Activated B cell treated with CpG ODN at 0.5 μM for 24 hours (primary cell): ENCODE data around the gene SLX9. TPM values are rescaled to one million over a fixed set of nuclear protein-coding genes. Genes with fewer than 3 reads are reported as not detected.

Experiments
- ATAC-seq: fragments of 200-7000 bp; cut with Tn5 transposase; one replicate; pipeline ENCODE4 v1.10.0; 2021; ENCODE audit warnings: low read depth, mild to moderate bottlenecking, moderate library complexity
- CTCF ChIA-PET: fragments of 350-600 bp; sonication (Branson Sonifier 250); formaldehyde crosslinking; loops from one replicate; lab custom pipeline; 2021; ENCODE audit warnings: antibody characterized with exemption; lab: Charles Lee
- POLR2A ChIA-PET: fragments of 350-600 bp; sonication (Branson Sonifier 250); formaldehyde crosslinking; loops from one replicate; lab custom pipeline; 2021; ENCODE audit warnings: antibody characterized with exemption; lab: Charles Lee
- DNase-seq: peaks from one replicate; pipeline ENCODE4 v3.0.0; 2022
- H3K27ac Mint-ChIP-seq: one replicate; pipeline ENCODE4 v1.8.0; 2020; ENCODE audit warnings: mixed read lengths
- H3K27me3 Mint-ChIP-seq: one replicate; pipeline ENCODE4 v1.8.0; 2021; ENCODE audit warnings: mixed read lengths
- H3K36me3 Mint-ChIP-seq: one replicate; pipeline ENCODE4 v1.8.0; 2021; ENCODE audit warnings: low read depth, mixed read lengths
- H3K4me1 Mint-ChIP-seq: one replicate; pipeline ENCODE4 v1.8.0; 2021; ENCODE audit warnings: mixed read lengths
- H3K4me3 Mint-ChIP-seq: one replicate; pipeline ENCODE4 v1.8.0; 2020; ENCODE audit warnings: mild to moderate bottlenecking, mixed read lengths
- H3K9me3 Mint-ChIP-seq: one replicate; pipeline ENCODE4 v1.8.0; 2020; ENCODE audit warnings: mixed read lengths
- CTCF ChIP-seq: fragments of 200-600 bp; IDR thresholded peaks from one replicate; pipeline ENCODE4 v1.8.0; 2022; ENCODE audit warnings: antibody characterized with exemption, mild to moderate bottlenecking
- intact Hi-C: fragments of 100-400 bp; cut with micrococcal nuclease; formaldehyde crosslinking; loops from one replicate; pipeline ENCODE4 v1.15.1; 2024
- total RNA-seq: library from RNA; stranded (reverse); gene quantifications from 2 replicates; pipeline ENCODE4 v1.2.3, GENCODE V29; 2022

Gene SLX9
- total RNA-seq, 1 donor from 2014 or later = 26.0 TPM

GRCh38 chr21:44977616-44978340, 37.9 kb downstream of the SLX9 start:
- DNase-seq = no peak
- ATAC-seq = no peak
- Mint-ChIP-seq H3K4me1 (no peaks in the 10 kb centered on the region), H3K4me3 (no peak overlapping the region), H3K27ac (no peak overlapping the region), H3K36me3 (peaks cover 17% of the 10 kb centered on the region), H3K27me3 (no peaks in the 10 kb centered on the region), H3K9me3 (no peaks in the 10 kb centered on the region)
- ChIA-PET POLR2A (no interaction called here), CTCF (no interaction called here)
- TF ChIP-seq CTCF = no peak
- intact Hi-C loops = no loop called here

- Mint-ChIP-seq H3K4me1 (no peaks in the 10 kb centered on the region), H3K27ac (no peak overlapping the region), H3K36me3 (peaks cover 7% of the 10 kb centered on the region), H3K9me3 (no peaks in the 10 kb centered on the region), H3K27me3 (no peaks in the 10 kb centered on the region), H3K4me3 (no peak overlapping the region)
- ATAC-seq (no peak), DNase-seq (no peak)
- ChIA-PET POLR2A (no interaction called here), CTCF (no interaction called here)
- no peak for TF ChIP-seq CTCF
- intact Hi-C loops = no loop called here
Measured at GRCh38 chr21:44979687-44980561, 40.1 kb downstream of the SLX9 start.

GRCh38 chr21:44980562-44981489, 41.0 kb downstream of the SLX9 start:
- POLR2A ChIA-PET = no interaction called here
- no peak for TF ChIP-seq CTCF
- intact Hi-C loops = no loop called here
- DNase-seq = no peak
- H3K4me3 Mint-ChIP-seq = no peak overlapping the region
- H3K27ac Mint-ChIP-seq = no peak overlapping the region
- ATAC-seq = no peak
- no peaks in the 10 kb centered on the region for H3K27me3 Mint-ChIP-seq
- H3K9me3 Mint-ChIP-seq = no peaks in the 10 kb centered on the region
- CTCF ChIA-PET = no interaction called here
- H3K4me1 Mint-ChIP-seq = no peaks in the 10 kb centered on the region
- peaks cover 6% of the 10 kb centered on the region for H3K36me3 Mint-ChIP-seq

GRCh38 chr21:44982558-44983250, 42.9 kb downstream of the SLX9 start:
- peaks cover 6% of the 10 kb centered on the region for H3K36me3 Mint-ChIP-seq
- ChIA-PET POLR2A (no interaction called here), CTCF (no interaction called here)
- no peaks in the 10 kb centered on the region for H3K9me3 Mint-ChIP-seq
- ATAC-seq (no peak), DNase-seq (no peak)
- H3K4me3 Mint-ChIP-seq = no peak overlapping the region
- no peaks in the 10 kb centered on the region for H3K27me3 Mint-ChIP-seq
- intact Hi-C loops = no loop called here
- no peak for TF ChIP-seq CTCF
- H3K4me1 Mint-ChIP-seq = no peaks in the 10 kb centered on the region
- H3K27ac Mint-ChIP-seq = no peak overlapping the region
